GM21528 (cell line): ENCODE data around the gene CNNM1.

Source experiments
- ATAC-seq: cut with Tn5 transposase; IDR thresholded peaks from one replicate; pipeline ENCODE4 v1.9.1; 2021; ENCODE audit warnings: mild to moderate bottlenecking, moderate library complexity; ENCODE audit not compliant: unreplicated experiment, low FRiP score

CNNM1 gene

GRCh38 chr10:99329304-99329553 lies at the start of gene CNNM1:
CNNM1 (plus strand) TSS chr10:99329356; CDS start chr10:99329388, 32 bp downstream.
- ATAC-seq: no peak

GRCh38 chr10:99279626-99280111 lies 49.5 kb upstream of the CNNM1 start:
- no peak for ATAC-seq

- ATAC-seq: peak; percentile 66
Measured at GRCh38 chr10:99280472-99280871, 48.7 kb upstream of the CNNM1 start.

- ATAC-seq: no peak
Measured at GRCh38 chr10:99285881-99286280, 43.3 kb upstream of the CNNM1 start.

GRCh38 chr10:99290306-99290705 lies 38.9 kb upstream of the CNNM1 start:
- ATAC-seq: no peak

GRCh38 chr10:99292159-99292558 lies 37.0 kb upstream of the CNNM1 start:
- ATAC-seq: no peak

- ATAC-seq: no peak
Measured at GRCh38 chr10:99296605-99297004, 32.6 kb upstream of the CNNM1 start.

GRCh38 chr10:99297033-99297432 lies 32.1 kb upstream of the CNNM1 start:
- no peak for ATAC-seq

GRCh38 chr10:99303899-99304861 lies 25.0 kb upstream of the CNNM1 start:
- ATAC-seq: no peak

- ATAC-seq: no peak
Measured at GRCh38 chr10:99304862-99305229, 24.3 kb upstream of the CNNM1 start.

- ATAC-seq: no peak
Measured at GRCh38 chr10:99312501-99312900, 16.7 kb upstream of the CNNM1 start.

- no peak for ATAC-seq
Measured at GRCh38 chr10:99315853-99316252, 13.3 kb upstream of the CNNM1 start.

- ATAC-seq: no peak
Measured at GRCh38 chr10:99316374-99316773, 12.8 kb upstream of the CNNM1 start.

- ATAC-seq: no peak
Measured at GRCh38 chr10:99318048-99318447, 11.1 kb upstream of the CNNM1 start.

- no peak for ATAC-seq
Measured at GRCh38 chr10:99318475-99318874, 10.7 kb upstream of the CNNM1 start.

- ATAC-seq: no peak
Measured at GRCh38 chr10:99325281-99325680, 3.9 kb upstream of the CNNM1 start.

GRCh38 chr10:99326871-99327270 lies 2.3 kb upstream of the CNNM1 start:
- ATAC-seq: no peak

GRCh38 chr10:99328579-99329303 lies 415 bp upstream of the CNNM1 start:
- no peak for ATAC-seq

GRCh38 chr10:99329554-99330346 lies 594 bp downstream of the CNNM1 start:
- no peak for ATAC-seq

- no peak for ATAC-seq
Measured at GRCh38 chr10:99330347-99330924, 1.3 kb downstream of the CNNM1 start.
